Measurements from ENCODE around the gene NACC2. TPM values are rescaled to one million over a fixed set of nuclear protein-coding genes. Genes with fewer than 3 reads are reported as not detected.

NACC2 gene
- total RNA-seq, 4 donors from 2014 or later, result 18.4 to 33.6 (median 22.4) TPM

DNA sequence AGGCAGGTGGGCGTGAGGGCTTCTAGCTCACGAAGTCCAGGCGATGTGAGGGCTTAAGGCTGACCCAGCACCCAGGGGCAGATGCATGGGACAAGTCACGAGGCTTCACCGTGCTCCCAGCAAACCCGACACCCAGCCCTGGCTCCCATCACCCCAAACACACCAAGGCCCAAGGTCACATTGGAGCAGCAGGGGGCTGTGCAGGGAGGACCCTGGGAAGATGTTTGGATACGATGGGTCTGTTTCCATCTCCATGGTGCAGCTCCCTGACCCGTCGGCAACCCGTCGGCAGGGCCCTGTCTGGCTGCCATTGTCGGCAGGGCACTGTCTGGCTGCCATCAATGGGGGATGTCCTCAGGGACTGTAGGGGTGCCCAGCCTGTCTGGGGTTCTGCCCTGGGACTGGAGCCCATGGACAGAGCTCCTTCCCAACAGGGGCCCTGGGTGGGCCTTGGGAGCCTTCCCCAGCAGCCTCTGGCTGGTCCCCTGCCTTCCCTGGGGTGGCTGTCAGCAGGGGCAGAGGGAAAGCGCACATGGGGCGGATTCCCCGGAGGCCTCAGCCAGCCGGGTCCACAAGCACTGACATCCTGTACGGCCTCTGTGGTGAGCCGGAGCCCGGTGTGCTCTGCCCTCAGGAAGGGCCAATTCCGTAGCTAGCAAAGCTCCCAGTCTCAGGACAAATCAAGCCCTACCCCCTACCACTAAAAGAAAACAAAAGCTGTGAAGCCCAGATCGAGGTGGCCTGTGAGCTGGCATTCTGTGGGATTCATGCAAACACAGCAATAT, 47.1 kb downstream of the NACC2 start:
- no peak overlapping the region for H3K27ac ChIP-seq

DNA sequence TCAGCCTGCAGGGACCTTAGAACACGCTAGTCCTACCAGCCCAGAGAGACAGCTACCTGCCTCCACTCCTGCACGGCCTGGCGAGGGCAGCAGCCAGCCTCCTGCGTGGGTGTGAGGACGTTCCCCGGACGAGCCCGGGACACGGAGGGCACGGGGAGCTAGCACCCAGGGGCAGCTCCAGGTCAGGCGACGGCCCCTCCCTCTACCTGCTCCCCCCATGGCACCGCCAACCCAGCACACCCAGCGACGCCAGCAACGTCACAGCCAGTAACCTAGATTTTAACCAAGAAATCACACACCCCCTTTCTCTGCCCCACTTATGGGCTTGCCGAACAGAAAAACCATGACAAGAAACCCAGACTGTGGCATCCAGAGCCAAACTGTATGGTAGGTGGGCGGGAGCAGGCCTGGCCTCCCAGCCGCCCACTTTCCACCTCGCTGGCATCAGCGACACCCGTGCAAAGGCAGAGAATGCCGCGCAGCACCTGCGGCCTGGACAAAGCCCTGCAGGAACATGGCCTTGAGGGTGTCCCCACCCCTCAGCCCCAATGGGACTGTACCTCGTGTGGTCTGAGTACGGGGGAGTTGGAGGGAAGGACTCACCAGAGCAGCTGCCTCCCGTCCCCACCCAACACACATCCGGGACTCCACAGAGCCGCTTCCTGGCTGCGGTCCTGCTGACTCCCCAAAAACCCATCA, 47.9 kb downstream of the NACC2 start:
- Histone ChIP-seq H3K9me3 (no peaks in the 10 kb centered on the region), H3K36me3 (peaks cover 0 to 7% of the 10 kb centered on the region in 2 donors), H3K27me3 (no peaks in the 10 kb centered on the region), H3K4me3 (replicated peaks in 1 of 3) (no peak overlapping the region), H3K4me1 (peaks cover 14 to 17% of the 10 kb centered on the region in 2 donors), H3K27ac (no peak overlapping the region)
- no peak for DNase-seq
- no peak for TF ChIP-seq POLR2A (IDR thresholded peaks at IDR 0.05)
- TF ChIP-seq, protein P1, sequence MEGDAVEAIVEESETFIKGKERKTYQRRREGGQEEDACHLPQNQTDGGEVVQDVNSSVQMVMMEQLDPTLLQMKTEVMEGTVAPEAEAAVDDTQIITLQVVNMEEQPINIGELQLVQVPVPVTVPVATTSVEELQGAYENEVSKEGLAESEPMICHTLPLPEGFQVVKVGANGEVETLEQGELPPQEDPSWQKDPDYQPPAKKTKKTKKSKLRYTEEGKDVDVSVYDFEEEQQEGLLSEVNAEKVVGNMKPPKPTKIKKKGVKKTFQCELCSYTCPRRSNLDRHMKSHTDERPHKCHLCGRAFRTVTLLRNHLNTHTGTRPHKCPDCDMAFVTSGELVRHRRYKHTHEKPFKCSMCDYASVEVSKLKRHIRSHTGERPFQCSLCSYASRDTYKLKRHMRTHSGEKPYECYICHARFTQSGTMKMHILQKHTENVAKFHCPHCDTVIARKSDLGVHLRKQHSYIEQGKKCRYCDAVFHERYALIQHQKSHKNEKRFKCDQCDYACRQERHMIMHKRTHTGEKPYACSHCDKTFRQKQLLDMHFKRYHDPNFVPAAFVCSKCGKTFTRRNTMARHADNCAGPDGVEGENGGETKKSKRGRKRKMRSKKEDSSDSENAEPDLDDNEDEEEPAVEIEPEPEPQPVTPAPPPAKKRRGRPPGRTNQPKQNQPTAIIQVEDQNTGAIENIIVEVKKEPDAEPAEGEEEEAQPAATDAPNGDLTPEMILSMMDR (IDR thresholded peaks at IDR 0.05), result no peak
- intact Hi-C loops (cut with DNase I), result no loop called here
- 93 to 94% methylated on average over 21 to 27 of the region's 31 CpGs for WGBS, 2 donors

More for the DNA sequence above, 47.1 kb downstream of the NACC2 start:
- Histone ChIP-seq H3K4me3 (replicated peaks in 1 of 3) (no peak overlapping the region), H3K9me3 (no peaks in the 10 kb centered on the region), H3K4me1 (peaks cover 21 to 24% of the 10 kb centered on the region in 2 donors), H3K27me3 (no peaks in the 10 kb centered on the region), H3K36me3 (peaks cover 0 to 7% of the 10 kb centered on the region in 2 donors)
- intact Hi-C loops (cut with DNase I), result no loop called here
- no peak for DNase-seq
- WGBS, 2 donors, result 74 to 89% methylated on average over 14 to 17 of the region's 21 CpGs
- TF ChIP-seq, protein P1 (IDR thresholded peaks at IDR 0.05), result no peak
- TF ChIP-seq POLR2A (IDR thresholded peaks at IDR 0.05), result no peak

GRCh38 chr9:136046554-136046920, 48.6 kb downstream of the NACC2 start:
- Histone ChIP-seq H3K27me3 (no peaks in the 10 kb centered on the region), H3K4me3 (replicated peaks in 1 of 3) (no peak overlapping the region), H3K36me3 (peaks cover 0 to 7% of the 10 kb centered on the region in 2 donors), H3K27ac (no peak overlapping the region), H3K9me3 (no peaks in the 10 kb centered on the region), H3K4me1 (peaks cover 8 to 10% of the 10 kb centered on the region in 2 donors)
- intact Hi-C loops (cut with DNase I), result no loop called here
- DNase-seq, result no peak
- no peak for TF ChIP-seq POLR2A (IDR thresholded peaks at IDR 0.05)
- TF ChIP-seq, protein P1 (IDR thresholded peaks at IDR 0.05), result no peak
- 86 to 87% methylated on average over 18 of the region's 18 CpGs for WGBS, 2 donors

GRCh38 chr9:136045595-136046553, 49.2 kb downstream of the NACC2 start:
- TF ChIP-seq, protein P1 (IDR thresholded peaks at IDR 0.05), result no peak
- TF ChIP-seq POLR2A (IDR thresholded peaks at IDR 0.05), result no peak
- intact Hi-C loops (cut with DNase I), result no loop called here
- no peak for DNase-seq
- no peak overlapping the region for H3K27ac ChIP-seq
- 86 to 92% methylated on average over 31 to 32 of the region's 44 CpGs for WGBS, 2 donors
- peaks cover 0 to 7% of the 10 kb centered on the region in 2 donors for H3K36me3 ChIP-seq
- no peaks in the 10 kb centered on the region for H3K27me3 ChIP-seq
- no peak overlapping the region for H3K4me3 ChIP-seq (replicated peaks in 1 of 3)
- peaks cover 3 to 4% of the 10 kb centered on the region in 2 donors for H3K4me1 ChIP-seq
- no peaks in the 10 kb centered on the region for H3K9me3 ChIP-seq
